ENCODE results near the gene GPR173. TPM values are rescaled to one million over a fixed set of nuclear protein-coding genes. Genes with fewer than 3 reads are reported as not detected.

The GPR173 gene
- total and polyA plus RNA-seq, 2 donors, result 1.5 to 5.6 TPM

DNA sequence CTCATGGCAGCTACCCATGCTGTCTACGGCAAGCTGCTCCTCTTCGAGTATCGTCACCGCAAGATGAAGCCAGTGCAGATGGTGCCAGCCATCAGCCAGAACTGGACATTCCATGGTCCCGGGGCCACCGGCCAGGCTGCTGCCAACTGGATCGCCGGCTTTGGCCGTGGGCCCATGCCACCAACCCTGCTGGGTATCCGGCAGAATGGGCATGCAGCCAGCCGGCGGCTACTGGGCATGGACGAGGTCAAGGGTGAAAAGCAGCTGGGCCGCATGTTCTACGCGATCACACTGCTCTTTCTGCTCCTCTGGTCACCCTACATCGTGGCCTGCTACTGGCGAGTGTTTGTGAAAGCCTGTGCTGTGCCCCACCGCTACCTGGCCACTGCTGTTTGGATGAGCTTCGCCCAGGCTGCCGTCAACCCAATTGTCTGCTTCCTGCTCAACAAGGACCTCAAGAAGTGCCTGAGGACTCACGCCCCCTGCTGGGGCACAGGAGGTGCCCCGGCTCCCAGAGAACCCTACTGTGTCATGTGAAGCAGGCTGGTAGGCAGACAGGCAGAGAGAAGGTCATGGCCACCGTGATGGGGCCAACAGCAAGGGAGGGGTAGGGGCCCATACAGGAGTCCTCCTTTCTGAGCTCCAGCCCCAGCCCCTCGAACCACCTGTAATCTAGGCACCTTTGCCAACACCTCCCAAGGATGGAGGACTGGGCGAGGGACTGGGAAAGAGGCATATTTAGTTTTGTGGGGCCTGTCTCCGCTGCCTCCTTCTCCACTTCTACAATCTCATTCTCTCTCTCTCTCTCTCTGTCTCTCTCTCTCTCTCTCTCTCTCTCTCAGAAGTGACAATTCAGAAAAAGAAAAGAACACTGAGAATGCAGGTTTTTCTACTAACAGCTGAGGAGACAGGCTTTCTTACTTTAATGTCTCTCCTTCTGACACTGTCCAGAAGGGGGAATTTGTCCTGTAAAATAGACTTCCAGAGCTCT, 28.9 kb downstream of the GPR173 start:
- 95% methylated on average over 27 of the region's 27 CpGs for WGBS
- Histone ChIP-seq H3K4me3 (ENCODE audit: low read depth, low read length) (no peak overlapping the region), H3K4me1 (ENCODE audit: insufficient read depth) (no peaks in the 10 kb centered on the region), H3K27ac (ENCODE audit: low read depth) (no peak overlapping the region), H3K36me3 (ENCODE audit: insufficient read depth) (no peaks in the 10 kb centered on the region)
- DNase-seq (ENCODE audit: extremely low spot score), result no peak

DNA sequence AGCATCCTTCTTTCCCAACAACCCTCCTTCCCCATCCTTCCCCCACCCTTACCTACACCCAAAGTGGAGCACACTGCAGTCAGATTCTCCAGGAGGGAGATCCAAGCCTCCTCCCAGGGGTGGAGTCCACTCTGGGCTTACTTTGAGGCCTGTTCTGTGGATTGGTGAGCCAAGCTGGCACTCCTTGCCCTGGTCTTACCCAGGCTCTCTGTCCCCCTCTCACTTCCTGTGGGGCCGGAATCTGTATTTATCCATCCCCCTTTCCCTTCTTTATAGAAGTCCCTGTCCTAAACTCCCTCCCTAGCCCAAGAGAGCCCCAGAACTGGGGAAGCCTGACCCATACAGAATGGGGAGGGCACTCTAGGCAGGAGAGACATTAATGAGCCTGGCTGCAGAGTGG, 30.4 kb downstream of the GPR173 start:
- H3K4me3 ChIP-seq (ENCODE audit: low read depth, low read length), result no peak overlapping the region
- 83% methylated on average over 1 of the region's 1 CpG for WGBS
- no peaks in the 10 kb centered on the region for H3K4me1 ChIP-seq (ENCODE audit: insufficient read depth)
- H3K27ac ChIP-seq (ENCODE audit: low read depth), result no peak overlapping the region
- H3K36me3 ChIP-seq (ENCODE audit: insufficient read depth), result no peaks in the 10 kb centered on the region
- no peak for DNase-seq (ENCODE audit: extremely low spot score)

DNA sequence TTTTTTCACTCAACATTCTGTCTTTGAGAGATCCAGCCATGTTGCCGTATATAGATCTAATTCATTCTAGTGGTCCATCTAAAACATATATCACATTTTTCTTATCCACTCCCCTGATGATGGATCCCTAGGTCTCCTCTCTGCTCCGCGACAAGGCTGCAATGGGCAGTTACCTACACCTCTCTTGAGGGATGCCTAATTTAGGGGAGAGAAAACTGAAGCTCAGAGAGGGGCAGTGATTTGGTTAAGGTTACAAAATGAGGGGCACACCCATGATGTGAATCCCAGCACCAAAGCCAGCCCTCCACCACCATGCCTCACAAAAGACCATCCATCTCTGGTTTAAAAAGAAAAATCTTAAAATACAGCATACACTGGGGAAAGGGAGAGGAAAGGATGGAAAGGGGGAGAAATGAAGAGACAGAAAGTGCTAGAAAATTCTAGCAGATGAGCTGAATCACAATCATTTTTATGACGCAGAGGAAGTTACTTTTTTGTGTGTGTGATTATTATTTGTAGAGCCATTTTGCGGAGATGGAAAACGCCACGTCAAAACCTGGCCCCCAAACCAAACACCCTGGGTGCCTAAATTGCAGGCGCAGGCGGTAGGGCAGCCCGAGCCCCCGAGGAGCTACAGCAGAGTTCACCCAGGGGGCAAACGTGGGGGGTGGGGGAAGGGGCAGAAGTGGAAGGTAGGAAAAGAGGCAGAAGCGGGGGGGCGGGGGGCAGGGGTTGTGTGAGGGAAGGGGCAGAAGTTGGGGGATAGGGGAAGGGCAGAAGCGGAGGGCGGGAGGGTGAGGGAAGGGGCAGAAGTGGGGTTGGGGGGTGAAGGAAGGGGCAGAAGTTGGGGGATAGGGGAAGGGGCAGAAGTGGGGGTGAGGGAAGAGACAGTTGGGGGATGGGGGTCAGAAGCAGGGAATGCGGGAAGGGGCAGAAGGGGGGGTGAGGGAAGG, 32.3 kb downstream of the GPR173 start:
- Histone ChIP-seq H3K36me3 (ENCODE audit: insufficient read depth) (peaks cover 2% of the 10 kb centered on the region), H3K4me3 (ENCODE audit: low read depth, low read length) (peak overlapping the region; percentile 20), H3K27ac (ENCODE audit: low read depth) (no peak overlapping the region), H3K4me1 (ENCODE audit: insufficient read depth) (no peaks in the 10 kb centered on the region)
- no peak for DNase-seq (ENCODE audit: extremely low spot score)
- WGBS, result 17% methylated on average over 16 of the region's 17 CpGs

DNA sequence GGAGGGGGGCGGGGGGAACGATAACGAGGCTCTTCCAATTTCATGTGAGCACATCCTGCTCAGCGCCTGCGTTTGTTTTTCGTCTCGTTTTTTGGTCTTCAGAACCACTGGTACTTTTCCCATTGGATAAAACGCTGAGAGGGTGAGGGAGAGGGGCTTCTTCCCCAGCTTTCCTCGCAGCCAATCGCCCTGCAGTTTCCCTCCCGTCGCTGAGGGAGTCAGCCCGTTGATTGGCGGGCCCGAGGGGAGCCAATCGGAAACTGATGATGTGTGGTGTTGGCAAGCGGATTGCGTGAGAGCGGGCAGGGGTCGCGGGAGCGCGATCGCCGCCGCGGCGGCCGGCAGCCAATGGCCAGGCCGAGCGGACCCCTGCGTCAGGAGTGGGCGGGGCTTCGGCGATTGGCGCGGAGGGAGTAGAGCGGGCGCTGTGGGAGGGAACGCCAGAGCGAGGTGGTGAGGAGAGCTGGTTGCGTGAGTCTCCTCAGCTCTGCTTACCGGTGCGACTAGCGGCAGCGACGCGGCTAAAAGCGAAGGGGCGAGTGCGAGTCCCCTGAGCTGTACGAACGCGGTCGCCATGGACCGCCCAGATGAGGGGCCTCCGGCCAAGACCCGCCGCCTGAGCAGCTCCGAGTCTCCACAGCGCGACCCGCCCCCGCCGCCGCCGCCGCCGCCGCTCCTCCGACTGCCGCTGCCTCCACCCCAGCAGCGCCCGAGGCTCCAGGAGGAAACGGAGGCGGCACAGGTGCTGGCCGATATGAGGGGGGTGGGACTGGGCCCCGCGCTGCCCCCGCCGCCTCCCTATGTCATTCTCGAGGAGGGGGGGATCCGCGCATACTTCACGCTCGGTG, 33.6 kb downstream of the GPR173 start, which contains the start of gene TSPYL2:
Gene TSPYL2, plus strand, starts transcription at position 443 of the 848 bp plus-strand sequence. Its CDS starts 132 bp downstream, at position 575.
- H3K36me3 ChIP-seq (ENCODE audit: insufficient read depth), result peaks cover 2% of the 10 kb centered on the region
- under 1% methylated on average over 73 of the region's 86 CpGs for WGBS
- peak; percentile 92 for DNase-seq (ENCODE audit: extremely low spot score)
- H3K4me3 ChIP-seq (ENCODE audit: low read depth, low read length), result peak within 1 kb of the TSS; percentile 92
- H3K4me1 ChIP-seq (ENCODE audit: insufficient read depth), result no peaks in the 10 kb centered on the region
- peak within 1 kb of the TSS; percentile 82 for H3K27ac ChIP-seq (ENCODE audit: low read depth)

DNA sequence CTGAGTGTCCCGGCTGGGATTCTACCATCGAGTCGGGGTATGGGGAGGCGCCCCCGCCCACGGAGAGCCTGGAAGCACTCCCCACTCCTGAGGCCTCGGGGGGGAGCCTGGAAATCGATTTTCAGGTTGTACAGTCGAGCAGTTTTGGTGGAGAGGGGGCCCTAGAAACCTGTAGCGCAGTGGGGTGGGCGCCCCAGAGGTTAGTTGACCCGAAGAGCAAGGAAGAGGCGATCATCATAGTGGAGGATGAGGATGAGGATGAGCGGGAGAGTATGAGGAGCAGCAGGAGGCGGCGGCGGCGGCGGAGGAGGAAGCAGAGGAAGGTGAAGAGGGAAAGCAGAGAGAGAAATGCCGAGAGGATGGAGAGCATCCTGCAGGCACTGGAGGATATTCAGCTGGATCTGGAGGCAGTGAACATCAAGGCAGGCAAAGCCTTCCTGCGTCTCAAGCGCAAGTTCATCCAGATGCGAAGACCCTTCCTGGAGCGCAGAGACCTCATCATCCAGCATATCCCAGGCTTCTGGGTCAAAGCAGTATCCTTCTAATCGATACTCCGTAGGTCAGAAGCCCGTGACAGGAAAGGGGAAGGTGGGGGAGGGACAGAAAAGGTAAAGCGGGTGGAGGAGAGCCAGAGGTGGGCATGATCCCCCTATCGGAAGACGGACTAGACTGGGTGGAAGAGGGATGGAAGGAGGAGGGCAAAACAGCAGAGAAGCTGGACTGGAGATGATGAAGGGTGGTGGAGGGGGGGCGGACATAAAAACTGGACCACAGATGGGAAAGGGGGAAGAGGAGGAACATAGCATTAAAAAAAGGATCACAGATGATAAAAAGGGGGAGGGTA, 34.4 kb downstream of the GPR173 start:
- WGBS, result 4% methylated on average over 31 of the region's 31 CpGs
- no peak for DNase-seq (ENCODE audit: extremely low spot score)
- Histone ChIP-seq H3K36me3 (ENCODE audit: insufficient read depth) (peaks cover 2% of the 10 kb centered on the region), H3K27ac (ENCODE audit: low read depth) (peak overlapping the region; percentile 82), H3K4me1 (ENCODE audit: insufficient read depth) (no peaks in the 10 kb centered on the region), H3K4me3 (ENCODE audit: low read depth, low read length) (peak overlapping the region; percentile 92)

DNA sequence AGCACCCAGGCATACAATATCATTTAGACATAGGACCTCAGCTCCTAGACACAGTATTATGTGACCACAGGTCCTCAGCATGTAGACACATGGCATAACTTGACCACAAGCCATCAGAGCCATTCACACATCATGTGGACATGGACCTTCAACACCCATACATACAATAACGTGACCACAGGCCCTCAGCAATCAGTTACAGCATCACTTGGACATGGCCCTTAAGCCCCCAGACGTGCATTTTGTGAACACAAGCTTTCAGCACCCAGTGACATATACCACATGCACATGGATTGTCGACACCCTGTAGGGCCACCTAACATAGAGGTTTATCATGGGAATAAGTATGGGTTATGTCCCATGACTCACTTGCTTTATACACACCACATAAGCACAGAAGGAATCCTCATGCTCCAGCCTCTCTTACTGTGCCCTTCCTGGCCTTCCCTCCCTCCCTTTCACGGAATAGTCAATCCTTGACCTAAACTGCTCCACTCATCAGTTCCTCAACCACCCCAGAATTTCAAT, 35.5 kb downstream of the GPR173 start:
- Histone ChIP-seq H3K4me1 (ENCODE audit: insufficient read depth) (no peaks in the 10 kb centered on the region), H3K36me3 (ENCODE audit: insufficient read depth) (peaks cover 2% of the 10 kb centered on the region), H3K4me3 (ENCODE audit: low read depth, low read length) (no peak overlapping the region), H3K27ac (ENCODE audit: low read depth) (peak overlapping the region; percentile 10)
- DNase-seq (ENCODE audit: extremely low spot score), result no peak
- 63% methylated on average over 4 of the region's 4 CpGs for WGBS

DNA sequence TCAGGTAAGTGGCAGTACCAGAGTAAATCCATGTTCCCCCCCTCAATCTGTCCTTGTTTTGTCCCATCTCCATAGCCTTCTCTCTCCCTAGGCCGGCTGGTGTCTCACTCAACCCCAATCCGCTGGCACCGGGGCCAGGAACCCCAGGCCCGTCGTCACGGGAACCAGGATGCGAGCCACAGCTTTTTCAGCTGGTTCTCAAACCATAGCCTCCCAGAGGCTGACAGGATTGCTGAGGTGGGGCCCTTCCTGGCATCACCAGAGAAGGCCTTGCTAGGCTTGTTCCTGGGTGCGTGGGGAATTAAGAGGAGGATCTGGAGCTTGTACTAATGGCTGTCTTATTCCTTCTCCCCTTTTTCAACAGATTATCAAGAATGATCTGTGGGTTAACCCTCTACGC, 36.3 kb downstream of the GPR173 start:
- WGBS, result 83% methylated on average over 9 of the region's 9 CpGs
- H3K4me1 ChIP-seq (ENCODE audit: insufficient read depth), result no peaks in the 10 kb centered on the region
- H3K4me3 ChIP-seq (ENCODE audit: low read depth, low read length), result no peak overlapping the region
- H3K36me3 ChIP-seq (ENCODE audit: insufficient read depth), result peaks cover 2% of the 10 kb centered on the region
- H3K27ac ChIP-seq (ENCODE audit: low read depth), result no peak overlapping the region
- no peak for DNase-seq (ENCODE audit: extremely low spot score)

DNA sequence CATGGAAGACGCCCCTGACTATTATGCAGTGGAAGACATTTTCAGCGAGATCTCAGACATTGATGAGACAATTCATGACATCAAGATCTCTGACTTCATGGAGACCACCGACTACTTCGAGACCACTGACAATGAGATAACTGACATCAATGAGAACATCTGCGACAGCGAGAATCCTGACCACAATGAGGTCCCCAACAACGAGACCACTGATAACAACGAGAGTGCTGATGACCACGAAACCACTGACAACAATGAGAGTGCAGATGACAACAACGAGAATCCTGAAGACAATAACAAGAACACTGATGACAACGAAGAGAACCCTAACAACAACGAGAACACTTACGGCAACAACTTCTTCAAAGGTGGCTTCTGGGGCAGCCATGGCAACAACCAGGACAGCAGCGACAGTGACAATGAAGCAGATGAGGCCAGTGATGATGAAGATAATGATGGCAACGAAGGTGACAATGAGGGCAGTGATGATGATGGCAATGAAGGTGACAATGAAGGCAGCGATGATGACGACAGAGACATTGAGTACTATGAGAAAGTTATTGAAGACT, 37.2 kb downstream of the GPR173 start:
- Histone ChIP-seq H3K27ac (ENCODE audit: low read depth) (no peak overlapping the region), H3K36me3 (ENCODE audit: insufficient read depth) (peaks cover 2% of the 10 kb centered on the region), H3K4me1 (ENCODE audit: insufficient read depth) (no peaks in the 10 kb centered on the region), H3K4me3 (ENCODE audit: low read depth, low read length) (no peak overlapping the region)
- WGBS, result 85% methylated on average over 17 of the region's 17 CpGs
- no peak for DNase-seq (ENCODE audit: extremely low spot score)

DNA sequence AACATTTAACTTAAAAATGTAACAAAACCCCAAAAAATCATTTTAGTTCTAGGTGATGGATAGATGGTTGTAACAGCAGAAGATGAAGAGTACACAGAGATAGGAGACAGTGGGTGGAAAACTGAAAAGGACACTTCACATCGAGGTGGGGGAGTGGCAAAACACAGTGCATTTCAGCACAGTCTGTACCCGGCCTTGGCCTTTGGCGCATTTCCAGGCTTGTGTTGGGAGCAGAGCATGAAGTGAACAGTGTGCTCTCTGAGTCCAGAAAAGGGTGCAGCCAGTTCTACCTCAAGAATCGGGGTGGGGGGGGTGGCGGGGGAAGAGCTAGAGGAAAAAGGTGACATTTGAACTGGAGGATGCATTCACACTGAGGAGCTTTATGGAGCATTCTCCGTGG, 37.9 kb downstream of the GPR173 start:
- 53% methylated on average over 6 of the region's 6 CpGs for WGBS
- no peak for DNase-seq (ENCODE audit: extremely low spot score)
- no peaks in the 10 kb centered on the region for H3K4me1 ChIP-seq (ENCODE audit: insufficient read depth)
- peaks cover 2% of the 10 kb centered on the region for H3K36me3 ChIP-seq (ENCODE audit: insufficient read depth)
- H3K4me3 ChIP-seq (ENCODE audit: low read depth, low read length), result no peak overlapping the region
- no peak overlapping the region for H3K27ac ChIP-seq (ENCODE audit: low read depth)

DNA sequence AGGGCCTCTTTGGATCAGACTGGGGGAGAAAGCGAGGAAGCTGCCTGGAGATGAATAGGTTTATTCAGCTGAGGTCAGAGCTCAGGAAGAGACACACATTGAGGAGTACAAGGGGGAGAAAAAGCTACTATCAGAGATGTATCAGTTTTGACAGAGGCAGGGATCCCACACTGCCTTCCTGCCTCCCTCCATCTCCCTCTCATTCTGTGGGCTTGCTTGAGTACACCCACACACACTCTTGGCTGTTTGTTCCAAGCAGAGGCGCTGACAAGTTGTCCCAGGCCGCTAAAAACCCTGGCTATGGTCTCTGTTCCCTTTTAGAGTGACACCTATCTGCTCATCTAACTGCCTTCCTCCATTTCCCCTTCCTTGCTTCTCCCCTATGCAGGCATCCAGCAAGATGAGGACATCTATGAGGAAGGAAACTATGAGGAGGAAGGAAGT, 38.8 kb downstream of the GPR173 start:
- Histone ChIP-seq H3K27ac (ENCODE audit: low read depth) (peak overlapping the region; percentile 56), H3K4me1 (ENCODE audit: insufficient read depth) (no peaks in the 10 kb centered on the region), H3K36me3 (ENCODE audit: insufficient read depth) (peaks cover 2% of the 10 kb centered on the region), H3K4me3 (ENCODE audit: low read depth, low read length) (no peak overlapping the region)
- DNase-seq (ENCODE audit: extremely low spot score), result no peak
- 70% methylated on average over 3 of the region's 3 CpGs for WGBS

DNA sequence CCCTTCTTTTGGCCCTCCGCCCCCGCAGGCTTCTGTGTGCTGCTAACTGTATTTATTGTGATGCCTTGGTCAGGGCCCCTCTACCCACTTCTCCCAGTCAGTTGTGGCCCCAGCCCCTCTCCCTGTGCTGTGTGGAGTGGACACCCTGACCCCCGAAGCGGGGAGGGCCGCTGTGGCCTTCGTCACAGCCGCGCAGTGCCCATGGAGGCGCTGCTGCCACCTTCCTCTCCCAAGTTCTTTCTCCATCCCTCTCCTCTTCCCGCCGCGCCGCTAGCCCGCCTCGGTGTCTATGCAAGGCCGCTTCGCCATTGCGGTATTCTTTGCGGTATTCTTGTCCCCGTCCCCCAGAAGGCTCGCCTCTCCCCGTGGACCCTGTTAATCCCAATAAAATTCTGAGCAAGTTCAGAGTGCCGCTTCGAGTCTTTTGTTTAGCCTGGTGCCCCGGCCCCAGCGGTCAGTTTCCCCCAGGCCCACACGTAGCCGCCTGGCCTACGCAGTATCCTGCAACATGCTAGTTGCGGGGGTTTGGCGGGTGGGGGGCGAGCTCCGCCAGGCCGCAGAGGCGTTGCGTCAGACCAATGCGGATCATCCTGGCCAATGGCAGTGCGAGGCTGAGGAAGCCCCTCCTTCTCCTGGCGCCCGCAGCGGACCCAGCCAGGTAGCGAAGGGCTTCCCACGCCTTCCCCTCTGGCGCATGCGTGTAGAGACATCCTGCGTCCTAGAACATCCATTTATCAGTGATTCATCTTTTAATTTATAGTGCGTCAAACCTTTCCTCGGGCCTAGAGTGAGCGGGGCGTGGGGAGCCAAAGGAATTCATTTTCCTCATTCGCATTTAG, 39.8 kb downstream of the GPR173 start:
- WGBS, result 20% methylated on average over 51 of the region's 51 CpGs
- Histone ChIP-seq H3K36me3 (ENCODE audit: insufficient read depth) (peaks cover 2% of the 10 kb centered on the region), H3K4me3 (ENCODE audit: low read depth, low read length) (peak overlapping the region; percentile 2), H3K4me1 (ENCODE audit: insufficient read depth) (no peaks in the 10 kb centered on the region), H3K27ac (ENCODE audit: low read depth) (peak overlapping the region; percentile 94)
- peak; percentile 68 for DNase-seq (ENCODE audit: extremely low spot score)

All from urinary bladder (tissue), 4 donors.